HEK293 (cell line): ENCODE results near the gene ZNF280D.

Source experiments
- CTCF ChIA-PET: fragments of 350-600 bp; formaldehyde crosslinking; extraction: SDS; loops from one replicate; lab custom pipeline; 2021; ENCODE audit warnings: antibody characterized with exemption; lab: Yijun Ruan, JAX
- POLR2A ChIA-PET: fragments of 300-600 bp; formaldehyde crosslinking; extraction: SDS; loops from one replicate; lab custom pipeline; 2020; ENCODE audit warnings: antibody characterized with exemption, inconsistent platforms; lab: Yijun Ruan, JAX
- H3K27ac ChIP-seq: fragments of 200-500 bp; sonication (Bioruptor generic); 2 replicates; pipeline ENCODE4 v1.5.1; 2014; ENCODE audit warnings: low read depth, low read length, control low read depth, inconsistent platforms; ENCODE audit errors: extremely low read depth
- H3K36me3 ChIP-seq, 2 experiments: fragments of 200-500 bp in 1 of 2; sonication (Bioruptor generic) in 1 of 2; 1 replicate in 1 of 2; 2 replicates in 1 of 2; pipeline ENCODE4 v1.5.1; 2014 to 2017; ENCODE audit warnings: inconsistent platforms in 2 of 2, low read length in 2 of 2; ENCODE audit not compliant: control insufficient read depth in 2 of 2, insufficient read depth in 1 of 2
- H3K4me1 ChIP-seq: fragments of 200-500 bp; sonication (Bioruptor generic); 2 replicates; pipeline ENCODE4 v1.5.1; 2014; ENCODE audit warnings: mild to moderate bottlenecking, low read length, inconsistent platforms; ENCODE audit not compliant: control insufficient read depth, insufficient read depth
- H3K4me3 ChIP-seq: 2 replicates; pipeline ENCODE4 v1.5.1; 2011; ENCODE audit warnings: low read depth, mild to moderate bottlenecking, control low read depth, low read length, moderate library complexity
- H3K9me3 ChIP-seq: fragments of 200-500 bp; sonication (Bioruptor generic); 2 replicates; pipeline ENCODE4 v1.5.1; 2014; ENCODE audit warnings: low read depth, low read length, inconsistent platforms; ENCODE audit not compliant: control insufficient read depth, insufficient read depth
- GLI2 ChIP-seq: fragments of 450-650 bp; formaldehyde crosslinking; IDR thresholded peaks from 2 replicates; pipeline ENCODE4; 2017; ENCODE audit warnings: missing biosample characterization, missing genetic modification characterization, low read depth, borderline replicate concordance
- GLIS2 ChIP-seq: fragments of 450-650 bp; formaldehyde crosslinking; IDR thresholded peaks from 2 replicates; pipeline ENCODE4 v1.5.1; 2016; ENCODE audit warnings: missing biosample characterization, missing genetic modification characterization
- IKZF3 ChIP-seq: fragments of 450-650 bp; IDR thresholded peaks from 2 replicates; pipeline ENCODE4 v1.5.0; 2018; ENCODE audit warnings: missing biosample characterization, mild to moderate bottlenecking, missing genetic modification characterization, moderate library complexity
- KLF8 ChIP-seq: fragments of 450-650 bp; formaldehyde crosslinking; IDR thresholded peaks from 2 replicates; pipeline ENCODE4 v1.5.1; 2016; ENCODE audit warnings: missing biosample characterization, missing genetic modification characterization
- YY1 ChIP-seq: fragments of 450-650 bp; formaldehyde crosslinking; IDR thresholded peaks from 2 replicates; pipeline ENCODE4 v1.5.1; 2018; ENCODE audit warnings: missing biosample characterization, missing genetic modification characterization
- ZEB2 ChIP-seq: fragments of 450-650 bp; formaldehyde crosslinking; IDR thresholded peaks from 2 replicates; pipeline ENCODE4 v1.5.1; 2016; ENCODE audit warnings: missing biosample characterization, missing genetic modification characterization
- ZFHX2 ChIP-seq: fragments of 450-650 bp; formaldehyde crosslinking; conservative IDR thresholded peaks from 2 replicates; pipeline ENCODE4 v1.5.1; 2016; ENCODE audit warnings: missing biosample characterization, missing genetic modification characterization
- ZFP69B ChIP-seq: fragments of 450-650 bp; formaldehyde crosslinking; IDR thresholded peaks from 2 replicates; pipeline ENCODE4 v1.5.1; 2016; ENCODE audit warnings: missing biosample characterization, missing genetic modification characterization
- ZNF155 ChIP-seq: fragments of 450-650 bp; formaldehyde crosslinking; IDR thresholded peaks from 2 replicates; pipeline ENCODE4 v1.5.1; 2016; ENCODE audit warnings: missing biosample characterization, missing genetic modification characterization
- ZNF2 ChIP-seq: fragments of 450-650 bp; formaldehyde crosslinking; IDR thresholded peaks from 2 replicates; pipeline ENCODE4 v1.5.1; 2016; ENCODE audit warnings: missing biosample characterization, missing genetic modification characterization
- ZNF274 ChIP-seq, 2 experiments: fragments of 200-500 bp in 1 of 2; fragments of 450-650 bp in 1 of 2; sonication (Bioruptor generic) in 1 of 2; formaldehyde crosslinking in 1 of 2; IDR thresholded peaks; 2 replicates each; pipeline versions ENCODE4 v1.5.1 to v1.6.1; 2014 to 2016; ENCODE audit warnings: borderline replicate concordance in 1 of 2, inconsistent platforms in 1 of 2, low read length in 1 of 2, missing biosample characterization in 1 of 2, missing genetic modification characterization in 1 of 2
- ZNF302 ChIP-seq: fragments of 450-650 bp; formaldehyde crosslinking; IDR thresholded peaks from 2 replicates; pipeline ENCODE4 v1.5.1; 2016; ENCODE audit warnings: missing biosample characterization, missing genetic modification characterization, low read depth
- ZNF335 ChIP-seq: fragments of 450-650 bp; formaldehyde crosslinking; conservative IDR thresholded peaks from 2 replicates; pipeline ENCODE4 v1.5.1; 2016; ENCODE audit warnings: missing biosample characterization, missing genetic modification characterization
- ZNF362 ChIP-seq: fragments of 450-650 bp; formaldehyde crosslinking; IDR thresholded peaks from 2 replicates; pipeline ENCODE4 v1.5.1; 2016; ENCODE audit warnings: missing biosample characterization, missing genetic modification characterization
- ZNF398 ChIP-seq: fragments of 450-650 bp; formaldehyde crosslinking; IDR thresholded peaks from 2 replicates; pipeline ENCODE4 v1.5.1; 2017; ENCODE audit warnings: missing biosample characterization, missing genetic modification characterization
- ZNF514 ChIP-seq: fragments of 450-650 bp; formaldehyde crosslinking; IDR thresholded peaks from 2 replicates; pipeline ENCODE4 v1.5.1; 2016; ENCODE audit warnings: missing biosample characterization, missing genetic modification characterization
- ZNF530 ChIP-seq: fragments of 450-650 bp; formaldehyde crosslinking; IDR thresholded peaks from 2 replicates; pipeline ENCODE4 v1.5.1; 2016; ENCODE audit warnings: low read depth, missing biosample characterization, missing genetic modification characterization
- ZNF558 ChIP-seq: fragments of 450-650 bp; formaldehyde crosslinking; IDR thresholded peaks from 2 replicates; pipeline ENCODE4 v1.5.1; 2016; ENCODE audit warnings: missing biosample characterization, missing genetic modification characterization
- ZNF621 ChIP-seq: fragments of 450-650 bp; formaldehyde crosslinking; IDR thresholded peaks from 2 replicates; pipeline ENCODE4 v1.5.1; 2017; ENCODE audit warnings: missing biosample characterization, missing genetic modification characterization
- ZNF645 ChIP-seq: fragments of 450-650 bp; formaldehyde crosslinking; IDR thresholded peaks from 2 replicates; pipeline ENCODE4; 2016; ENCODE audit warnings: missing biosample characterization, missing genetic modification characterization
- ZNF701 ChIP-seq: fragments of 450-650 bp; formaldehyde crosslinking; IDR thresholded peaks from 2 replicates; pipeline ENCODE4 v1.5.1; 2016; ENCODE audit warnings: missing biosample characterization, missing genetic modification characterization
- ZNF791 ChIP-seq: fragments of 450-650 bp; formaldehyde crosslinking; IDR thresholded peaks from 2 replicates; pipeline ENCODE4 v1.5.1; 2016; ENCODE audit warnings: missing biosample characterization, missing genetic modification characterization
- ZSCAN16 ChIP-seq: fragments of 450-650 bp; formaldehyde crosslinking; IDR thresholded peaks from 2 replicates; pipeline ENCODE4 v1.5.1; 2016; ENCODE audit warnings: missing biosample characterization, missing genetic modification characterization
- ZSCAN30 ChIP-seq: fragments of 450-650 bp; IDR thresholded peaks from 2 replicates; pipeline ENCODE4 v1.5.1; 2018; ENCODE audit warnings: missing biosample characterization, mild to moderate bottlenecking, missing genetic modification characterization, moderate library complexity
- ZXDB ChIP-seq: fragments of 450-650 bp; formaldehyde crosslinking; IDR thresholded peaks from 2 replicates; pipeline ENCODE4 v1.5.1; 2016; ENCODE audit warnings: missing biosample characterization, missing genetic modification characterization
- TF ChIP-seq, protein P1 (sequence below): fragments of 450-650 bp; formaldehyde crosslinking; IDR thresholded peaks from 2 replicates; pipeline ENCODE4 v1.5.1; 2017; ENCODE audit warnings: missing biosample characterization, missing genetic modification characterization

ZNF280D gene

DNA sequence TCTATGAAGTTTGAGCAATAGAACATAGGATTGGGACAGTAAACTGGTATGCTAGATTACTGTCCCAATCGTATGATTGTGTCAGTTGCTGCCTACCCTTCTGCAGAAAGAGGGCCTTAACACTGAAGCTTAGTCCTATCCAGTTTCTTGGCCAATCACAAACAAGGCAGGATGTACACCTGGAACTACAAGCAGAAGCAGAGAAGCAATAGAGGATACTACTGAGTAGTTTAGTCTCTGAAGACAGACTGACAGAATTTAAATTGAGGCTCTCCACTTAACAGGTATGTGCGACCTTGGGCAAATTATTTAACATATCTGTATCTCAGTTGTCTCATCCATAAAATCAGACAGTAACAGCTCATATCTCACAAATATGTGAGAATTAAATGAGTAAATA lies 85.0 kb downstream of the ZNF280D start (continued):
- no peak for TF ChIP-seq ZNF621 (tag by site-specific recombination)
- no peak for TF ChIP-seq ZFP69B (tag by site-specific recombination)

GRCh38 chr15:56640549-56640948 lies 92.8 kb downstream of the ZNF280D start:
- ChIA-PET CTCF (no interaction called here), POLR2A (no interaction called here)
- Histone ChIP-seq H3K4me1 (no peaks in the 10 kb centered on the region), H3K9me3 (no peaks in the 10 kb centered on the region), H3K4me3 (no peak overlapping the region), H3K36me3 (no peaks in the 10 kb centered on the region), H3K27ac (no peak overlapping the region)
- no peak for TF ChIP-seq ZNF398 (tag by site-specific recombination)
- no peak for TF ChIP-seq ZNF302 (tag by site-specific recombination)
- TF ChIP-seq IKZF3 (tag by site-specific recombination) = no peak
- no peak for TF ChIP-seq ZNF362 (tag by site-specific recombination)
- TF ChIP-seq ZNF514 = no peak
- no peak for TF ChIP-seq ZNF530 (tag by site-specific recombination)
- TF ChIP-seq ZXDB (tag by site-specific recombination) = no peak
- TF ChIP-seq ZNF335 (tag by site-specific recombination) = no peak
- no peak for TF ChIP-seq KLF8 (tag by site-specific recombination)
- TF ChIP-seq ZNF558 (tag by site-specific recombination) = no peak
- TF ChIP-seq ZNF274 (IDR thresholded peaks at IDR 0.05; ENCODE audit: low read length) = no peak
- no peak for TF ChIP-seq ZNF274 (tag by site-specific recombination; IDR thresholded peaks at IDR 0.05; ENCODE audit: borderline replicate concordance)
- no peak for TF ChIP-seq GLI2 (tag by site-specific recombination)

DNA sequence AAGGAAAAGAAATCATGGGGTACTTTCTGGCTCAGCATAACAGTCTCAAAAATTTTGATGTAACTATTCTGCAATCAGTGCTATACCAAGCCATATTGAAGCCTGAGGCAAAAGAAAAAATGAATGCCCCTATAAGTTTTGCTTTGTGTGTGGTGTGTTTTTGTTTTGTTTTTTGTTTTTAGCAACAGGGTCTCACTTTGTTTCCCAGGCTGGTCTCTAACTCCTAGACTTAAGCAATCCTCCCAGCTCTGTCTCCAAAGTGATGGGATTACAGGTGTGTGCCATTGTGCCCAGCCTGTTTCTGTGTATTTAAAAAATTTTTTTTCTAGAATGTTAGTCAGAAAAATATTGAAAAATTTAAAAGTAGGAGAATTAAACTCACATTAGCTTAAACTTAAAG lies 93.2 kb downstream of the ZNF280D start:
- CTCF ChIA-PET = no interaction called here
- Histone ChIP-seq H3K27ac (no peak overlapping the region), H3K36me3 (no peaks in the 10 kb centered on the region), H3K4me3 (no peak overlapping the region), H3K4me1 (no peaks in the 10 kb centered on the region), H3K9me3 (no peaks in the 10 kb centered on the region)
- POLR2A ChIA-PET = no interaction called here
- TF ChIP-seq GLIS2 (tag by site-specific recombination) = no peak
- TF ChIP-seq, protein P1, sequence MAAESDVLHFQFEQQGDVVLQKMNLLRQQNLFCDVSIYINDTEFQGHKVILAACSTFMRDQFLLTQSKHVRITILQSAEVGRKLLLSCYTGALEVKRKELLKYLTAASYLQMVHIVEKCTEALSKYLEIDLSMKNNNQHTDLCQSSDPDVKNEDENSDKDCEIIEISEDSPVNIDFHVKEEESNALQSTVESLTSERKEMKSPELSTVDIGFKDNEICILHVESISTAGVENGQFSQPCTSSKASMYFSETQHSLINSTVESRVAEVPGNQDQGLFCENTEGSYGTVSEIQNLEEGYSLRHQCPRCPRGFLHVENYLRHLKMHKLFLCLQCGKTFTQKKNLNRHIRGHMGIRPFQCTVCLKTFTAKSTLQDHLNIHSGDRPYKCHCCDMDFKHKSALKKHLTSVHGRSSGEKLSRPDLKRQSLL (tag by site-specific recombination) = no peak
- no peak for TF ChIP-seq ZNF155 (tag by site-specific recombination)
- no peak for TF ChIP-seq YY1
- no peak for TF ChIP-seq ZNF701
- no peak for TF ChIP-seq ZSCAN30 (tag by site-specific recombination)
- no peak for TF ChIP-seq ZFHX2 (tag by site-specific recombination)
- no peak for TF ChIP-seq ZEB2 (tag by site-specific recombination)
- TF ChIP-seq ZNF645 = no peak
- no peak for TF ChIP-seq ZSCAN16 (tag by site-specific recombination)
- no peak for TF ChIP-seq ZNF791 (tag by site-specific recombination)
- no peak for TF ChIP-seq ZNF2 (tag by site-specific recombination)
- TF ChIP-seq ZNF335 (tag by site-specific recombination) = no peak
